Effector CD4-positive, alpha-beta T cell (primary cell): Measurements from ENCODE around the gene CCNK.

Experiments
- DNase-seq: peaks from one replicate; pipeline ENCODE4 v3.0.0-alpha.2; 2020

CCNK gene

DNA sequence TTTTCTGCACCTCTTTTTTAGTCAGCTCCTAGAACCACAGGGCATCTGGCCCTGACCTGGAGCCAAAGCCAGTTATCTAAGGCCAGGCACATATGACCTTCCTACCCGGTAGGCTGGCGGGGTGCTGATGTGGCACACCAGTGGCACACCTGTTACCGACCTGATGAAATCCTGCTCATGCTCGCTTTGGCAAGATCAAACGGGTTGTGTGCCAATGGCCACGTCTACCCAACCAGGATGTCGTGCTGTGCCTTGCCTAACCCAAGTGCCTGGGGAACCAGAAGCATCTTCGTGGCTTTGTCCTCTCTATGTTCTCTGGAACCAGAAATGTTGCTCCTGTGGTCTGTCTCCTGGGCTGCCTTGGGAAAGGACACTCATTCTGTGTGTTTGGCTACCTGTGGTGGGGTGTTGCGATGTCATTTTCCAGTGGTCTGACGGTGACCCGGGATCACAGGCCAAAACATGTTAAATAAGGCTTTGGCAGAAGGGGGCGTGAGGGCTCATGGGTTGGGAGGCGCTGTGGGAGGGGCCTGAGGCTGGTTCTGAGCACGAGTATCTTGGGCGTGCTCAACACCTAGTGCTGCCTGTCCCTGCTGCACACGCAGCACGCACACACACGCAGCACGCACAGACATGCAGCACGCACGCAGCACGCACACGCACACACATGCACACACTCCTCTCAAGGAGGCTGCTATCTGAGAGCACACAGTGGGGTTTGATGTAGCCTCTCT is 27.9 kb downstream of the CCNK start:
- no peak for DNase-seq

DNA sequence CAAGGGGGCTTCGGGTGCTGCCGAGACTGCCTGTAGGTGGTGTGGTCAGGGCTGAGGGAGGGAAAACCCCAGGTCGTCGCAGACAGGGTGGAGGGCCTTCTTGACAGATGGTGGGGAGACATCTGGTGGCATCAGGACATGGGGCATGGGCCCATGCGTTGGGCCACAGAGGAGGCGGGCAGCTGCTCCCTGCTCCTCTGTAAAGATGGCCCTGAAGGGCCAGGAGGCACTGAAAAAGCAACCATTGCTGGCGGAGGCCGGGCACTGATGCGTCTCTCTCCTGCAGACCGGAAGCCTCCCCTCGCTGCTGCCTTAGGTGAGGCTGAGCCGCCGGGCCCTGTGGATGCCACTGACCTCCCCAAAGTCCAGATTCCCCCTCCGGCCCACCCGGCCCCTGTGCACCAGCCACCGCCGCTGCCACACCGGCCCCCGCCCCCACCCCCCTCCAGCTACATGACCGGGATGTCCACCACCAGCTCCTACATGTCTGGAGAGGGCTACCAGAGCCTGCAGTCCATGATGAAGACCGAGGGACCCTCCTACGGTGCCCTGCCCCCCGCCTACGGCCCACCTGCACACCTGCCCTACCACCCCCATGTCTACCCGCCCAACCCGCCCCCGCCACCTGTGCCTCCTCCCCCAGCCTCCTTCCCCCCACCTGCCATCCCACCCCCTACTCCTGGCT is 28.8 kb downstream of the CCNK start:
- DNase-seq, result no peak

DNA sequence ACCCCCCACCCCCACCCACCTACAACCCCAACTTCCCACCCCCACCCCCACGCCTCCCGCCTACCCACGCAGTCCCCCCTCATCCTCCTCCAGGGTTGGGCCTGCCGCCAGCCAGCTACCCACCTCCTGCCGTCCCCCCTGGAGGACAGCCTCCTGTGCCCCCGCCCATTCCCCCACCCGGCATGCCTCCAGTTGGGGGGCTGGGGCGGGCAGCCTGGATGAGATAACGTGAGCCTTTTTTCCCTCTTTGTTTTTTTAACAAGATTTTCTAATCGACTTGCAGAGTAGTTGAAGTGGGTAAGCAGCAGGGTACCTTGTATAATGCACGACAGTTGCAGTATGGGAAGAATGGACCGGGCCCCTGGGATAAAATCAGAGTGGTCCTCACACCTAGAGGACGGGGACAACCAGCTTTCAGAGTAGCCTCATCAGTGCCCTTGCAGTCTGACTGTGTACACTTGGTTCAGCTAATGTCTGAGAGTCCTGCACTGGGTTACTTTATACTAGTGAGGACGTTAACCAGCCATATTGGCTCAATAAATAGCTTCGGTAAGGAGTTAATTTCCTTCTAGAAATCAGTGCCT is 29.4 kb downstream of the CCNK start:
- DNase-seq, result no peak

DNA sequence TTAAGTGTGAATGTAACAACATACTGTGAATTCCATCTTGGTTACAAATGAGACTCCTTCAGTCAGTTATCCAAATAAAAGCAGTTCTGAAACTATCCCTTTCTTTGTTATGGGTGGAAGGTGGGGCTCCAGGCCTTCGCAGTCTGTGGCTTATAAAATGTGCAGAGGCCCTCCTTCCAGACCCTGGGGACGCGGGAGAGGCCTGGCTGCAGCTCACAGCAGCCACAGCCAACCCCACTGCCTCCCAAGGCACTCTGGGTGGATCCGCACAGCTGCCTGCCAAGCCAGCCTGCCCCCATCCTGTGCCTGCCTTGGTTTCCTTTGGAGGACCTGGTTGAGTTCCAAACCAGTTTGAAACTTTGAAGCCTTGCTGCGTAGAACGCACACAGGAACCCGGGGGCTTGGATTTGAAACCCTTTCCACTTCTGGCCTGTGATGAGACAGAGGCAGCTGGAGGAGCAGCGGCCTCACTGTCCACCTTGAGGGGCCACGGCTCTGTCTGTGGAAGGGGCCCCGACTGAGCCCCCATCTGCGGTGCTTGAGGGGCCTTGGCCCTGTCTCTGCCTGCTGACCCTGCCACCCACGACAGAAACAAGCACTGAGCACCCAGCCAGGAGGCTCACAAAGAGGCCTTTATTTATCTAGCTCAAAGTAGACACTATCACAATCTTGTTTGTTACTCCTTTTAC is 30.4 kb downstream of the CCNK start:
- no peak for DNase-seq

DNA sequence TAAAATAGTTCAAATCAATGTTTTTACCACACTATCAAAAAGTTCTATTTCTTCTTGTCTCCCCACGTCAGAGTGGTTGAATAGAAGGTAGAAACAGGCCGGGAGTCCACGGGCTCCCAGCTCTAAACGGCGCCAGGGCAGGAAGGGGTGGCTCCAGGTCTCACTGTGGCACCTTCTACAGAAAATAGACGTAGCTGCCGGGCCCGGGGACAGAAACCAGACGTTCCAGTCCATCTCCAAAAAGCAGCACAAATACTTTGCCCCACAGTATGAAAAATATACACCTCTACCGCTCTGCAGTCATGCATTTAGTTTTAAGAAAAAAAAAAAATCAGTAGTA is 30.9 kb downstream of the CCNK start:
- no peak for DNase-seq

DNA sequence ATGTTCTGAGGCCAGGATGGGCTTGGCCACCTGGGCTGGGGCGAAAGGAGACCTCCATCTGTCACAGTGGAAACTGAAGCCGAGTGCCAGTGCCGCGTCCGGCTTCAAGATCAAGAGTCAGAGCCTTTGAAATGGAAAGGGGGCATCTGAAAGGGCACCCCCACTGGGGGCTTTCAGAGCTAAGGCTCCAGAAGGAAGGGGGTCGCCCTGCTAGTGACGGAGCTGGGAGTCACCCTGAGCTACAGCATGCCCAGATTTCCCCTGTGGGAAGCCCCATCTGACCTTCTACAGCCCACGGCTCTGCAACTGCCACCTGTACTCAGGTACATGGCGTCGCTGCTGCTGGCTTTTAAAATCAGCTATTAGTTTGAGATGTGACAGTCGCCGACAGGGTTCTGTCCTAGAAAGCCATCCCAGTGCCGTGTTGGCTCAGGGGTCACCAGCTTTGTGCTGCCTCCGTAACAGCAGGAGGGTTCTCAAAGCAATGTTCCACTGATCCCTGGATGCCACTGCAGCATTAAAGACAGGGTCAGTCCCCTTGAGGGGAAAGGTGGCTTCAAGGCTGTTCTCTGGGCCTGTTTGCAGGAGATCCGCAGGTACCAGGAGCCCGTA is 31.5 kb downstream of the CCNK start:
- no peak for DNase-seq

DNA sequence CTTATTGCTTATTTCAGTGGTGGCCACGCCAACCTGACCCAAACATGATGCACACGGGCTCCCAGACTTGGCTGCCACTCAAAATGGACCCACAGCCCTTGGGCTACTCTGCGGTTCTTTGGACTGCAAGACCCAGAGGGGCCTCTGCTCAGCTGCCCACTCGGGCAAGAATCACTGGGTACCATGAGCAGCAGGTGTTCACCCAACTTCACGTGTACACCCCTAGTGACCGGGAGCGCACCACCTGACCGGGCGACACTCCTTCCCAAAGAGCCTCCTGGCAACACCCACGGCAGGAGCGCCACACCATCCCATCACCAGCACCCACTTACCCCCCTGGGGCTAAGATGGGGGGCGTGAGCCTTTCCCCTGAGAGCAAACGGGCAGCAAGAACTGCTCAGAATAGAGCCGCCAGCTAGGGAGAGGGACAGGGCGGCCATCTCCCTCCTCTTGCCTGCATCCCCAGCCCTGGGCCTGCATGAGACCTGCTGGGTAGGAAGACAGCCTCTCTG is 32.0 kb downstream of the CCNK start:
- DNase-seq, result no peak

DNA sequence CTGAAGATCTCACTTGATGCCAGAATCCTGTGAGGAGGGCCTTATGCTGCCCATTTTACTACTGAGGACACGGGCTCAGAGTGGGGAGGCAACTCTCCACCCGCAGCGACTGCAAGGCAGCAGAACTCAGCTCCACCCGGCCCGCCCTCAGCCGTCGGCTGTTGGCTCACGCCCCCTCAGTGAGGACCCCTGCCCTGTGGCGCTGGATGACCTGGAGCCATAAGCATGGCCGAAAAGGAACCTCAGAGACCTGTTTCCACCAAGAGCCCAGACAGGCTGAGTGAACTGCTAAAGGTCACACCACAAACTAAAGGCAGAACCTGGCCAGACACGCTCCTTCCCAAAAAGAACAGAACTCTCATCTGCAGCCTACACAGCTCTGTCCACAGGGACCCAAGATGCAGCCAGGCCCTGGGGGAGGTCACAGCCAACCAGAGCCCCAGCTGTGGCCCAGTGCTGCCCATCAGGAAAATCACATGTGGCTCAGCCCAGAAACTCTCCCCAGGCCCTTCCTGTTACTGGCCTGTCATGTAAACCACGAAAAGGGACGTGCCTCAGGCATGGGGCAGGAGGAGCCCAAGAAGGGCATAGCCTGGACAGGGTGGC is 32.8 kb downstream of the CCNK start:
- DNase-seq, result no peak

DNA sequence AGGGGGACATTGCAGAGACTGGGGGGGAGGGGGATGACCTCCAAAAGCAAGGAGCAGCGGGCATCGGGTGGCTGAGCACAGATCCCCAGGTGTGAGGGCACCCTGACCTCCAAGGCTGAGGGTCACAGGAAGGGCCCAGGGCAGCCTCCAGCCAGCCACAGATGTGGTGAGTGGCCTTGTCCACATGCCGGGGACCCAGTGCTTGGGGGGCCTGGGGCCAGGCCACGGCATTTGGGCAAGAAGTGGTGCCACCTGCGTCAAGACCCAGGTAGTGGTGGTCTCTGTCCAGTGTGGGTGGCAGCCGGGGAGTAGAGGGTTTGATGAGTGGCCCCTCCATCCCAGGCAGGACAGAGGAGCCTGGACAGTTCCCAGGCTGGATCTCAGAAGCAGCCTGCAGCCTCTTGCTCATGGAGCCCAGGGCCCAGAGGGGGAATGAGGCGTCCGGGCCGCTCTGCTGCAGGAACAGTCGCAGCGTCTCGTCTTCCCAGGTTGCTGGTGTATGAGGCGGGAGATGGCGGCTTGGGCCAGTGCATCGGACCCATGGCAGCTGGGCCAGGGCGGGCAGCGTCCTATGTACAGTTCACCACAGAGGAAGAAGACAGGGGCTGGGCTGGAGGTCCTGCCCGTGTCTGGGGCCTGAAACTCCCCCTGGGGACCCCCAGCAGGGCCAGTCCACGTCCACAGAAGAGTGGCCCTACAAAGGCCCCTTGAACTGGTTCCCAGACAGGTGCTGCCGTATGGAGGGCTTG is 33.5 kb downstream of the CCNK start:
- no peak for DNase-seq

DNA sequence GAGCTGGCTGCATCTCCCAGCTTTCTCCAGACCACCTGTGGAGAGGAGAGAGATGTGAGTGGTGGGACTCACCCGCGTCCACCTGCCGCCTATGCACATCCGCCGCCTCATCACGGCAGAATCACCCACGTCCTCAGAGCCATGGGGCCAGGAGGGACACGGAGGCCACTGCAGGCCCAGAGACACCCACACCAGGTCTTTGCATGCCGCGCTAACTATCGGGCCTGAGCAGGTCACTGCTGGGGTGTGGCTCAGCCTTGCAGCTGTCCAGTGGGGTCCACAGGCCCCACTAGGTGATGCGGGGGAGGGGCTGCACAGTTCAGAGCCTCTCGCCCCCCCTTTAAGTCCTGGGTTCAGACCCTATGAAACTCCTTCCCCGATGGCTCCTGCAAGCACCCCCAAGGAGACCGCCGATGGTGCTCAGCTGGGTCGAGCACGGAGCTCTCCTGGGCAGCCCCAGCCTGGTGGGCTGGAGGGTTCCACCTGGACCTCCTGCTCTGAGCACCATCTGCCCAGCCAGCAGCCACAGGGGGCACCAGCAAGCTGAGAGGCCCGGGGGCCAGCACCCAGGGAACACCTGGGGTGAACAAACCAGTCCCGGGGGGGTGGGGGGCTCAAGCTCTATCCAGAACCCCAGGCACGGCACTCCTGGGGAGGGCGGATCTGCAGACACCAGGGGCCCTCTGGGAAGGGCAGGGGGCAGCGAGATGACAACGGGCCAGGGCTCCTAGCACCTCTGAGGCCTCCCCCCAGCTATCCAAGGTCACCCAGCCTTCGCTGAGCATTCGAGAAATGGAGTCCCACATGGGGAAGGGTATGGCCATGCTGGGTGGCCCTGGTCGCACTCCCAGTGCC is 34.3 kb downstream of the CCNK start:
- no peak for DNase-seq

DNA sequence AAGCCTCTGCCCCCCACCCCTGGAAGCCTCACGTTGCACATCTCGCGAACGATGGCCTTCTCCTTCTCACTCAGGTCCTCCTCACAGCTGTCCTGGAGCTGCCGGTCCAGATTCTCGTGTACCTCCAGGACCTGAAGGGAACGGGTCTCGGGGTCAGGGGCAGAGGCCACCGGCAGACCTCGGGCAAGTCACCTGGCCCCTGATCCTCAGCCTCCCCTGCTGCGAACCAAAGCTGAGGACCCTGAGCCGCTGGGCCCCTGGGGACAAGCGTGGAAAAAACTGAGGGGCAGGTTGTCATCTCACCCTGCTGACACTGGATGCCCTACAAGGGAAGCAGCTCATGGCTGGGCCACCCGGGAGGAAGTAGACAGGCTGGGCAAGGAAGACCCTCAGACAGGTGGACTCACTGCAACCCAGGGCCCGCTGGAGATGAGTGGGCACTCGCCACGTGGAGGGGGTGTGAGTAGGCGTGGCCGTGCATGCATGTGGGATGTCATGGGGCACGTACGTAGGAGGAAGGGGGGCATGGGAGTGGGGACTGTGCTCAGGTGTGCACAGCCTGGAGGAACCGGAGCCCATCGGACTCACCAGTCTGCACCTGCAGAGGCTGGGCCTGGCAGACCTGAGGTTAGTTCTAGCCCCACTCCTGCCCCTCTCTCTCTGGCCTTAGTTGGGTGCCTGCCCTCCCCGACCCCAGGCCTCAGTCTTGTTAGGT is 35.1 kb downstream of the CCNK start:
- no peak for DNase-seq

DNA sequence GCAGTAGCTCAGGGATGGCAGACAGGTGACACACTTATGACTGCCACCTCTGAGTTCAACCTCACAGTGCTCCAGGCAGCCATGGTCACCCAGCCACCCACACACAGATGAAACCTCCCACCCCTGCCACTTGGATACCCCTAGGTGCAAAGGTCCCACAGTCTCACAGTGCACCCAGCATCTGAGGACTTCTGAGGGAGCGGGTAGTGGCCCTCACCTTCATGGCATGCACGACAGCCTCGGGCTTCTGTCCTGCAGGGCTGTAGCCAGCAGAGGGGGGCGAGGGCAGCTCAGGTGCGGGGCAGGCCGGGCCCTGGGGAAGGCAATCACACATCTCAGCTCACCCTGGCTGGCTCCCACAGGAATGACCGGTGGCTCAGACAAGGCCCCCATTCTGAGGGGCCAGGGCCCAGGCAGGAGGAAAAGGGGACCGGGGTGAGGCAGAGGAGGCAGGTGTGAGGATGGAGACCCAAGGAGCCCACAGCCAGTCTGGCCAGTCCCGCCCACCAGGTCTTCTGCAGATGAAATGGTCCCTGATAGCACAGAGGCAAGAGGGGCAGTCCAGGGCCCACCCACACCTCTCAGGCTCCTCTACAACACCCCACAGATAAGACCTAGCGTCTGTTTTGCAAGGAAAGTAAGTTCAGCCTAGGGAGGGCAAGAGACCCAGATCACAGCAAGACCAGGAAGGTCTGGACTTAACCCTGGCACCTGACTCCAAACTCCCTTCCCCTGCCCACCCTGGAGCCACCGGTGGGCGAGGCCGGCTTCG is 35.8 kb downstream of the CCNK start:
- no peak for DNase-seq

DNA sequence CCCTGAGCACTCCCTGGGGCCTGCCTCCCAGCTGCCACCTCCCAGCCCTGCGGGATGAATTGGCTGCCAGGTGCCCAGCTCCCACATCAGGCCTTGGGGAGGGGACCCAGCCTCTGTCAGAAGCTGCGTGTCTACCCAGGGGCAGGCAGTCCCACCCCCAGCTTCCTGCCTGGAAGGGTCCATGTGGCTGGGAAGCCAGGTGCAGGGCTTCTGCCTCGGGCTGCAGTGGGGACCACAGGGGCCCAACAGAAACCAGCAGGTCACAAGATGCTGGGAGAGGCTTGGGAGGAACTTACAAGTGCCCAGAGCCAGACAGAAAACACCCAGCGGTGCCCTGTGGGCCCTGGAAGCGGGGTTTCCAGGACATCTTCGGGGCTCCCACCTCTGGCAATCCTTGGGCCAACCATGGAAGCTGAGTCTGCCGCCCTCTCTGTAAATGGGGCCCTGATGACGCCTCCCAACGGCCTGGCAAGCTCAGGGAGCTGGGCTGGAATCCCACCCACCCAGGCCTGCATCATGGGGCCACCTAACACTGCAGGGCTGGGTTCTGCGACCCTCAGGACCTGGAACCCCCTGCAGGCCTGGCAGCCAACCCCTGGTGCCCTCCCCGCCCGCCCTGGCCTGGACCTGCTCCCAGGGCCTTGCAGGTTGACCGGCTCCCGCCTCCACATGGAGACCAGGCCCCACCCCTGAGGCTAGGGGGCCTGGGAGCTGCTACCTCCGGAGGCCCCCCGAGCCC is 36.6 kb downstream of the CCNK start:
- DNase-seq, result no peak

DNA sequence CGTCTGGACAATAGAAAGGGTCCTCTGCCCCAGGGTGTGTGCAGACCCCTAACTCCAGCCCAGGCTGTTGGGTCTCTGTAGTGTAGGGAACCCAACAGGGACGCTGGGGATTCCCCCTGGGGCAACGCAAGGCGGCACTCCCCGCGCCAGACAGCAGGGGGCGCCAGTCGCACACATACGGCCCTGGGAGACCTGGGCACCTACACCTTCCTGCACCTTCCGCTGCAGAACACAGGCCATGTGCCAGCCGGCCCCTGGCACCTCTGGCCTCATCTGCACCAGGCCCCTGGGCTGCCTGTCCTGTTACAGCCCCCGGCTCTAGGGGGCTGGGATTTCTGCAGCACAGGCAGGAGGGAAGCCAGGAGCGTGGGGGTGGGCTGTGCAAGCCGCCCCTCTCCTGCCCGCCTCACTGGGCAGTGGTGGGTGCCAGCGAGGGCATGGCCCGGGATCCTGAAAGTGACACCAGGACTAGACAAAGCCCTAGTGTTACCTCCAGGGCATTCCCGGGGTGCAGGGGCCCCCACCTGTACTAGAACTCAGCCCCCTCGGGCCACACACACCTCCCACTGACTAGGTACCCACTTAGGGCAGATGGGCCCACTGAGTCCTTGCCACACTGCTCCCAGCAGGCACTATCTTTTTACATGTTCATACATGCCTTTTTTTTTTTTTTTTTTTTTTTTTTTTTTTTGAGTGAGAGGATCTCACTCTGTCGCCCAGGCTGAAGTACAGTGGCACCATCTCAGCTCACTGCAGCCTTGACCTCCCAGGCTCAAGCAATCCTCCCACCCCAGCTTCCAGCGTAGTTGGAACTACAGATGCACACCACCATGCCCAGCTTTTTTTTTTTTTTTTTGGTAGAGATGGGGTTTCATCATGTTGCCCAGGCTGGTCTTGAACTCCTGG is 37.5 kb downstream of the CCNK start:
- DNase-seq, result peak; percentile 75

DNA sequence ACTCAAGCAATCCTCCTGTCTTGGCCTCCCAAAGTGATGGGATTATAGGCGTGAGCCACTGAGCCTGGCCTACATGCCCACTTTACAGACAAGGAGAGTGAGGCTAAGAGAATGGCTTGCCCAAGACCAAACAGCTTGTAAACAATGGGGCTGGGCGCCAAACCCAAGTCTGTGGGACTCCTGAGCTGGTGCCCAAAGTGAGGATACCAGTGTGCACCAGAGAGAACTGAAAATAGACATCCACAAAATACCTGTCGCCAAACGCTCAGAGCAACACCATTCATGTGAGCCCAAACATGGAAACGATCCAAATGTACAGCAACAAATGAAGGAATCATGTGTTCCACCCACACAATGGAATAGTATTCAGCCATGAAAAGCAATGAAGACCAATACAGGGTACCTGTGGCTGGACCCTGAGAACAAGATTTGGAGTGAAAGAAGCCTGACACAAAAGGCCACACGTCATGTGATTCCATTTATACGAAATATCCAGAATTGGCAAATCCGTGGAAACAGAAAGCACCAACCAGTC is 38.2 kb downstream of the CCNK start:
- no peak for DNase-seq

DNA sequence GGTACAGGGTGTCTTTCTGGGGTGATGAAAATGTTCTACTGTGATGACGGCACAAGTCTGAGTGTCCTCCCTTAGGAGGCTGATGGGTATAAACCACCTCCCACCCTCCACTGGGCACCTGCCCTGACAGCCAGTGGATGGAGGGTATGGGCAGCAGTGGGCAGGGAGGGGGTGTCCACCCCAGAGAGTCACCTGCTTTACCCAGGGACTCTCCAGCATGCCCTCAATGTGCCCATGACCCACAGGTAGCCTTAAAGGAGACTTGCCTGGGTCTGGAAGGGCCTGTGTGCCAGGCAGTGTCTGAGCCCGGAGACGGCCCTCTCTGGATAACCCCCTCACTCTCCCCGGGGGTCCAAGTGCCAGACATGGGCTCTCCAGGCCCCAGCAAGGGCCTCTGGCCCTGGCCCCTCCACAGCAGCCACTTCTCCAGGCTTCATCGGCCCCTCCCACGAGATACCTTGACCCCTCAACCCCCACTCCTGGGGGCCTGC is 38.8 kb downstream of the CCNK start:
- no peak for DNase-seq

DNA sequence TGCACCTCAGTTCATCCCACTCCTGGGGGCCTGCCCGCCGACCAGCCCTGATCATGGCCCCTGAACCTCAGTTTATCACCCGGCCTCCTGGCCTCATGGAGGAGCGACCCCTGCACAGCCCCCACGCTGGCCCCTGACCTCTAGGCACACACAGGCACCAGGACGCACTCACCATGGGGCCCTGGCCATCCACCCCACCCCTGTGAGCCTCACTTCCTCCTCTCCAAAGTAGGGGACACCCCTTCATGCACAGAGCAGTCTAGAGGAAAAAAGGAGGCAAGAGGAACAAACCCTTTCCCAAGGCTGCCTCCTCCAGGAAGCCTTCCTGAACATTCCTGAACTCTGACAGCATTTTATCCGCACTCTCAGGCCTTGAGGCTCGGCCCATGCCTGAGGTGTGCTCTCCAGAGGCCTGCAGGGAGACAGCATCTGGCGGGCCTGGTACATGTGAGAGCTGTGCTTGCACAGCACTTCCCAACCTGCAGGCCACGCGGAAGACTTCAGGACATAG is 39.4 kb downstream of the CCNK start:
- no peak for DNase-seq
